ENCODE data around the gene WDR27.

WDR27 gene

GRCh38 chr6:169426611-169427010 is 275.2 kb downstream of the WDR27 start:
- no peak overlapping the region for H4K8ac ChIP-seq (ENCODE audit: low read depth, low read length)
- no peak overlapping the region for H3K27ac ChIP-seq (ENCODE audit: low read depth, low read length)
- no peak overlapping the region for H3K23ac ChIP-seq (ENCODE audit: low read length)
- H3K9ac ChIP-seq (ENCODE audit: low read length), result no peak overlapping the region
- no CpG with 5 or more reads among the region's 10 CpGs for WGBS (ENCODE audit: extremely low coverage, insufficient coverage, low lambda C conversion rate)
- H4K5ac ChIP-seq (ENCODE audit: low read length), result no peak overlapping the region
- peaks cover 2% of the 10 kb centered on the region for H3K4me1 ChIP-seq (ENCODE audit: control insufficient read depth, low read depth, low read length)
- H2AK5ac ChIP-seq (ENCODE audit: low read length), result no peak overlapping the region
- H3K36me3 ChIP-seq (ENCODE audit: control insufficient read depth, insufficient read depth, low read length), result no peaks in the 10 kb centered on the region
- H3K79me1 ChIP-seq (ENCODE audit: low read length), result no peaks in the 10 kb centered on the region
- no peak overlapping the region for H3K4me2 ChIP-seq (ENCODE audit: low read length)
- no peaks in the 10 kb centered on the region for H3K79me2 ChIP-seq (ENCODE audit: control insufficient read depth, insufficient read depth, low read length)
- no peak for DNase-seq
- H2BK15ac ChIP-seq (replicated peaks; ENCODE audit: low read depth), result no peak overlapping the region
- H3K56ac ChIP-seq (ENCODE audit: low read length), result no peak overlapping the region
- no peak overlapping the region for H3K18ac ChIP-seq (ENCODE audit: low read length)
- H3K4ac ChIP-seq (ENCODE audit: low read depth, low read length), result no peak overlapping the region
- H3K27me3 ChIP-seq (ENCODE audit: insufficient read depth, low read length, poor library complexity), result no peaks in the 10 kb centered on the region
- no peak overlapping the region for H3K4me3 ChIP-seq (ENCODE audit: low read length)
- H2BK120ac ChIP-seq (ENCODE audit: low read depth, low read length), result no peak overlapping the region
- H2BK5ac ChIP-seq (ENCODE audit: low read length), result no peak overlapping the region

GRCh38 chr6:169425628-169426370 is 276.0 kb downstream of the WDR27 start:
- no peaks in the 10 kb centered on the region for H3K36me3 ChIP-seq (ENCODE audit: control insufficient read depth, insufficient read depth, low read length)
- WGBS (ENCODE audit: extremely low coverage, insufficient coverage, low lambda C conversion rate), result no CpG with 5 or more reads among the region's 31 CpGs
- no peak overlapping the region for H3K4ac ChIP-seq (ENCODE audit: low read depth, low read length)
- no peaks in the 10 kb centered on the region for H3K27me3 ChIP-seq (ENCODE audit: insufficient read depth, low read length, poor library complexity)
- no peak overlapping the region for H4K5ac ChIP-seq (ENCODE audit: low read length)
- H2AK5ac ChIP-seq (ENCODE audit: low read length), result no peak overlapping the region
- no peak overlapping the region for H2BK120ac ChIP-seq (ENCODE audit: low read depth, low read length)
- H2BK15ac ChIP-seq (replicated peaks; ENCODE audit: low read depth), result no peak overlapping the region
- no peaks in the 10 kb centered on the region for H3K79me2 ChIP-seq (ENCODE audit: control insufficient read depth, insufficient read depth, low read length)
- no peak overlapping the region for H3K18ac ChIP-seq (ENCODE audit: low read length)
- H3K9ac ChIP-seq (ENCODE audit: low read length), result no peak overlapping the region
- no peak overlapping the region for H3K27ac ChIP-seq (ENCODE audit: low read depth, low read length)
- H3K4me2 ChIP-seq (ENCODE audit: low read length), result no peak overlapping the region
- DNase-seq, result no peak
- H4K8ac ChIP-seq (ENCODE audit: low read depth, low read length), result no peak overlapping the region
- H3K4me3 ChIP-seq (ENCODE audit: low read length), result no peak overlapping the region
- no peak overlapping the region for H2BK5ac ChIP-seq (ENCODE audit: low read length)
- H3K23ac ChIP-seq (ENCODE audit: low read length), result no peak overlapping the region
- H3K4me1 ChIP-seq (ENCODE audit: control insufficient read depth, low read depth, low read length), result peaks cover 2% of the 10 kb centered on the region
- H3K56ac ChIP-seq (ENCODE audit: low read length), result no peak overlapping the region
- no peaks in the 10 kb centered on the region for H3K79me1 ChIP-seq (ENCODE audit: low read length)

- H2BK15ac ChIP-seq (replicated peaks; ENCODE audit: low read depth), result no peak overlapping the region
- H4K8ac ChIP-seq (ENCODE audit: low read depth, low read length), result no peak overlapping the region
- no peak overlapping the region for H2BK120ac ChIP-seq (ENCODE audit: low read depth, low read length)
- H3K56ac ChIP-seq (ENCODE audit: low read length), result no peak overlapping the region
- no CpG with 5 or more reads among the region's 24 CpGs for WGBS (ENCODE audit: extremely low coverage, insufficient coverage, low lambda C conversion rate)
- peaks cover 2% of the 10 kb centered on the region for H3K4me1 ChIP-seq (ENCODE audit: control insufficient read depth, low read depth, low read length)
- no peak overlapping the region for H3K4me2 ChIP-seq (ENCODE audit: low read length)
- H3K79me2 ChIP-seq (ENCODE audit: control insufficient read depth, insufficient read depth, low read length), result no peaks in the 10 kb centered on the region
- no peak overlapping the region for H3K18ac ChIP-seq (ENCODE audit: low read length)
- no peak overlapping the region for H3K23ac ChIP-seq (ENCODE audit: low read length)
- H2BK5ac ChIP-seq (ENCODE audit: low read length), result no peak overlapping the region
- no peaks in the 10 kb centered on the region for H3K36me3 ChIP-seq (ENCODE audit: control insufficient read depth, insufficient read depth, low read length)
- H3K27me3 ChIP-seq (ENCODE audit: insufficient read depth, low read length, poor library complexity), result no peaks in the 10 kb centered on the region
- no peak overlapping the region for H3K4me3 ChIP-seq (ENCODE audit: low read length)
- H3K9ac ChIP-seq (ENCODE audit: low read length), result no peak overlapping the region
- H3K4ac ChIP-seq (ENCODE audit: low read depth, low read length), result no peak overlapping the region
- no peak overlapping the region for H4K5ac ChIP-seq (ENCODE audit: low read length)
- H2AK5ac ChIP-seq (ENCODE audit: low read length), result no peak overlapping the region
- no peak for DNase-seq
- H3K27ac ChIP-seq (ENCODE audit: low read depth, low read length), result no peak overlapping the region
- no peaks in the 10 kb centered on the region for H3K79me1 ChIP-seq (ENCODE audit: low read length)
Observed at GRCh38 chr6:169424821-169425240, 277.0 kb downstream of the WDR27 start.

GRCh38 chr6:169424149-169424804 is 277.6 kb downstream of the WDR27 start:
- Histone ChIP-seq H2BK15ac (replicated peaks; ENCODE audit: low read depth) (no peak overlapping the region), H3K79me1 (ENCODE audit: low read length) (no peaks in the 10 kb centered on the region), H4K8ac (ENCODE audit: low read depth, low read length) (no peak overlapping the region), H3K18ac (ENCODE audit: low read length) (no peak overlapping the region), H4K5ac (ENCODE audit: low read length) (no peak overlapping the region), H3K79me2 (ENCODE audit: control insufficient read depth, insufficient read depth, low read length) (no peaks in the 10 kb centered on the region), H3K9ac (ENCODE audit: low read length) (no peak overlapping the region), H3K4me1 (ENCODE audit: control insufficient read depth, low read depth, low read length) (peaks cover 2% of the 10 kb centered on the region), H3K36me3 (ENCODE audit: control insufficient read depth, insufficient read depth, low read length) (no peaks in the 10 kb centered on the region), H2BK120ac (ENCODE audit: low read depth, low read length) (no peak overlapping the region), H3K23ac (ENCODE audit: low read length) (no peak overlapping the region), H3K4ac (ENCODE audit: low read depth, low read length) (no peak overlapping the region), H3K4me2 (ENCODE audit: low read length) (no peak overlapping the region), H3K27me3 (ENCODE audit: insufficient read depth, low read length, poor library complexity) (no peaks in the 10 kb centered on the region), H3K56ac (ENCODE audit: low read length) (no peak overlapping the region), H3K4me3 (ENCODE audit: low read length) (no peak overlapping the region), H2BK5ac (ENCODE audit: low read length) (no peak overlapping the region), H2AK5ac (ENCODE audit: low read length) (no peak overlapping the region), H3K27ac (ENCODE audit: low read depth, low read length) (no peak overlapping the region)
- no CpG with 5 or more reads among the region's 28 CpGs for WGBS (ENCODE audit: extremely low coverage, insufficient coverage, low lambda C conversion rate)
- DNase-seq, result no peak

- Histone ChIP-seq H2AK5ac (ENCODE audit: low read length) (no peak overlapping the region), H3K79me1 (ENCODE audit: low read length) (no peaks in the 10 kb centered on the region), H3K36me3 (ENCODE audit: control insufficient read depth, insufficient read depth, low read length) (no peaks in the 10 kb centered on the region), H2BK120ac (ENCODE audit: low read depth, low read length) (no peak overlapping the region), H3K4me1 (ENCODE audit: control insufficient read depth, low read depth, low read length) (no peaks in the 10 kb centered on the region), H3K9ac (ENCODE audit: low read length) (no peak overlapping the region), H4K8ac (ENCODE audit: low read depth, low read length) (no peak overlapping the region), H4K5ac (ENCODE audit: low read length) (no peak overlapping the region), H3K27ac (ENCODE audit: low read depth, low read length) (no peak overlapping the region), H3K56ac (ENCODE audit: low read length) (no peak overlapping the region), H3K79me2 (ENCODE audit: control insufficient read depth, insufficient read depth, low read length) (no peaks in the 10 kb centered on the region), H2BK15ac (replicated peaks; ENCODE audit: low read depth) (no peak overlapping the region), H2BK5ac (ENCODE audit: low read length) (no peak overlapping the region), H3K27me3 (ENCODE audit: insufficient read depth, low read length, poor library complexity) (no peaks in the 10 kb centered on the region), H3K4me2 (ENCODE audit: low read length) (no peak overlapping the region), H3K18ac (ENCODE audit: low read length) (no peak overlapping the region), H3K4me3 (ENCODE audit: low read length) (no peak overlapping the region), H3K4ac (ENCODE audit: low read depth, low read length) (no peak overlapping the region), H3K23ac (ENCODE audit: low read length) (no peak overlapping the region)
- no peak for DNase-seq
- no CpG with 5 or more reads among the region's 14 CpGs for WGBS (ENCODE audit: extremely low coverage, insufficient coverage, low lambda C conversion rate)
Observed at GRCh38 chr6:169421586-169422264, 280.1 kb downstream of the WDR27 start.
